ENCODE measurements around the gene FAM170A.

Gene FAM170A, protein sequence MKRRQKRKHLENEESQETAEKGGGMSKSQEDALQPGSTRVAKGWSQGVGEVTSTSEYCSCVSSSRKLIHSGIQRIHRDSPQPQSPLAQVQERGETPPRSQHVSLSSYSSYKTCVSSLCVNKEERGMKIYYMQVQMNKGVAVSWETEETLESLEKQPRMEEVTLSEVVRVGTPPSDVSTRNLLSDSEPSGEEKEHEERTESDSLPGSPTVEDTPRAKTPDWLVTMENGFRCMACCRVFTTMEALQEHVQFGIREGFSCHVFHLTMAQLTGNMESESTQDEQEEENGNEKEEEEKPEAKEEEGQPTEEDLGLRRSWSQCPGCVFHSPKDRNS

DNA sequence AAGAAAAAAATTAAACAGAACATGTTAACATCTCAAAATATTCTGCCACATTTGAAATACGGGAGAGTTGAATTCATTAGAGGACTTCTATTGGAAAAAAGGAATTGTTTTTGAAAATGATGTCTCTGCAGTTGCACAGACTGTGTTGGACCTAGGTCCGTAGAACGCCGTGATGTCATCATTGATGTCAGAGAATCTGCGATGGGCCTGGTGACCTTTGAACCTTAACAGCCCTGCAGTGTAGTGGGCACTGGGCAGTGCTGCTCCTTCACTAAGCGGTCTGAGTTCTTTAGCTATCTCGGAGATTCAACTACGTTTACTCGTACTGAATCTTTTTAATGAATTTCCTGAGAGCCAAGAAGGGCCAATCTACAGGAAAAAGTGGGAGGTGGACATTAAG, at the start of gene FAM170A:
Gene FAM170A (plus strand): TSS at position 220 of the 400 bp plus-strand sequence. CDS start 211 bp downstream, outside the sequence.
- no peak for DNase-seq (ENCODE audit: low spot score)

DNA sequence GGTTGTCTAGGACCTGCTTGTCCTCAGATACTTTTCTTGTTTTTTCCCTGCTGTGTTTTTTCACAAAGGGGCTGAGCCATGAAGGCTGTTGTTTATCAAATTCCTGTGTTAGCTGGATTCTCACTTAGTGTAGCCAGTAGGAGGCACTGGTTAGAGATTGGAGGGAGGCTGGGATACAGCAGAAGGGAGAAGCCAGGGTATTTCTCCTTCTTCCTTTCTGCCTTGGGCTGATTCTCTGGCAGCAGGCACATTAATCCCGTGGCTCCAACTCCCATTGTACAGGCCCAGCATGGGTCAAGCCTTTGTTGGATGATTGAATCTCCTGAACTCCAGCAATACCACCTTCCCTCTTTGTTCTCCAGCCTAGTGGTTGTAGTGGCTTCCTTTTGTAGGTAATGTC, 46.4 kb upstream of the FAM170A start:
- no peak for DNase-seq (ENCODE audit: low spot score)

DNA sequence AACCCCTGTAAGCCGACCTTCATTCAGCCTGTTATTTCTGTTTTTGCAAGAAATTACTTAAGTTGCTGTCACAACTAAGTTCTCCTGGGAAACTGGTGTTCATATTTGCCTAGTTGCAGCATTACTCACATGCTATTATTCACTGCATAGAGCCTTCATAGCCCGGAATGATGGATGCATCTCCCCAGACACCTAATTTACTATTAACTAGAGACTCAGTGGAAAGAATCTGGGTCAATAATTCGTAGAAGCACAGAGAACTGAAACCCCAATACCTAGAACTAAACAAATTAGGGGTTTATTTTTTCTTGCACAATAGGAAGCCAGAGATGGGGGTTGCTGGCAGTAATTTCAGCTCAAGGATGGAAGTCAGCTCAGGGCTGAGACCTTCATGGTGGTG, 45.7 kb upstream of the FAM170A start:
- DNase-seq (ENCODE audit: low spot score), result peak; percentile 44

DNA sequence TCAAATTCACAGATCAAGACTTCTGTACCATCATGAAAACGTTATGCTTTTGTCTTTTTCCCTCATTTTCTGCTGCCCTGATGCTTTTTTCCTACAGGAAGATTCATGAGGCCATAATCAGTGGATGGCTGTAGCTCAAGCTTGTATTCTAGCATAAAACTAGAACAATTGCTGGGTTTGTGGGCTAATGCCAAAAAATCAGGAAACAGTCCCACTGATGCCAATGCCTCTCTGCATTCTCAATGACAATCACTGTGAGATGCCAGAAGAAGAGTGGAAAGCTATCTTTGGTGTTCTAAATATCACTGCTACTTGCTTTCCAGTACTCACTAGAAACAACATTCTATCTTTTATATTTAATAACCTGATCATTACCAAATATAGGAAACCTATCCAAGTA, 33.3 kb upstream of the FAM170A start:
- no peak for DNase-seq (ENCODE audit: low spot score)

- DNase-seq (ENCODE audit: low spot score), result no peak
These were observed 31.5 kb upstream of the FAM170A start for GRCh38 chr5:119597728-119598298.

DNA sequence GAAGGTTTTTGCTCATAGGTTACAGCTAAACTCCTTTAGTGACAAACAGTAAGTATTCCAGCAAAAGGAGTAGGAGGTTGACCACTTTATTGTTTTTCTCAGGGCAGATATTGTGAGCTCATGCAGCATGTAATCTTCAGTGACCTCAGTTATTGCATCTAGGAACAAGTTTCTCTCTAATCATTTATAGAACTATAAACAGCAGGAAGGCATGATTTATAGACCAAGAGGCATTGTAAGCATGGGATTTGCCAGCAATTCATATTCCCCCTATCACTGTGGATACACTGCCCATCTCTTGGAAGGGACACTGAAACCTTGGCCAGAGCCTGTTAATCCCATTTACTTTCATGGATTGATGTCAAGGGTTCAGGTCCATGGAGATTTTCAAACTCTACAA, 15.4 kb upstream of the FAM170A start:
- DNase-seq (ENCODE audit: low spot score), result no peak

GRCh38 chr5:119614838-119615237, 14.5 kb upstream of the FAM170A start:
- DNase-seq (ENCODE audit: low spot score), result no peak

GRCh38 chr5:119626086-119626485, 3.3 kb upstream of the FAM170A start:
- DNase-seq (ENCODE audit: low spot score), result no peak

- no peak for DNase-seq (ENCODE audit: low spot score)
These were observed 1.5 kb downstream of the FAM170A start for GRCh38 chr5:119630752-119631440.

GRCh38 chr5:119631660-119632059, 2.3 kb downstream of the FAM170A start:
- no peak for DNase-seq (ENCODE audit: low spot score)

GRCh38 chr5:119651486-119651885, 22.1 kb downstream of the FAM170A start:
- DNase-seq (ENCODE audit: low spot score), result no peak

DNA sequence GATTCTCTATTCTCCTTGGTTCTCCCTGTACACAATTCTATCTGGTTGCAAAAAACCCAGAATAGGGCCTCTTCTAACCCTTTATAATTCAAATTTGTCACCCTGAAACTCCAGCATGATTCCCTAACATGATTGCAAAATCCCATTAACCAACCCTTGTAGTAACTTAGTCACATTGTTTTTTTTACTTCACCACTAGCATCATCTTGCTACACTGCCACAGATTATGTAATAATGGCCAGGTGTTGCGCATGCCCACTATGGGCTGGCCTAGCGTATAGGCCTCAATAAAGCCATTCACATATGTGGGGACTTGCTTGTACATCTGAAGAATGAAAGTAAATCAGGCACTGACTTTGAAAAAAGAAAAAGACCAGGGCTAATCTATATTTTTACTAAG, 25.7 kb downstream of the FAM170A start:
- no peak for DNase-seq (ENCODE audit: low spot score)

DNA sequence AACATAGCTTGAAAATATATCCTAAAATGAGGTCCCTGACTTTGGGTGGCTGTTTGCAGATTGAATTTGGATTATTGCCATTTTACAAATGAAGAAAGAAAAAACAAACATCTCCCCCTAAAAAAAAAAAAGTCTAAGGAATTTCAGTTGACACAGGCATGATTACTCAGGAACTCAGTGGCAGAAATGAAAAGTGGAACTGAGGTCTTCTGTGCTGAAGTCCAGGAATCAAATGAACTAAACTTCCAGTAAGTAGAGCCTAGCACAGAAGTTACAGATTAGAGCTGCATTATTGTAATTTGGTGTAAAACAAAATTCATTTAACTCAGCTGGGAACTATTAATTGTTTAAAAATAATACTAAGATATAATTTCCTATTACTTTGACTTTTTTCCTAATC, 26.7 kb downstream of the FAM170A start:
- DNase-seq (ENCODE audit: low spot score), result no peak

DNA sequence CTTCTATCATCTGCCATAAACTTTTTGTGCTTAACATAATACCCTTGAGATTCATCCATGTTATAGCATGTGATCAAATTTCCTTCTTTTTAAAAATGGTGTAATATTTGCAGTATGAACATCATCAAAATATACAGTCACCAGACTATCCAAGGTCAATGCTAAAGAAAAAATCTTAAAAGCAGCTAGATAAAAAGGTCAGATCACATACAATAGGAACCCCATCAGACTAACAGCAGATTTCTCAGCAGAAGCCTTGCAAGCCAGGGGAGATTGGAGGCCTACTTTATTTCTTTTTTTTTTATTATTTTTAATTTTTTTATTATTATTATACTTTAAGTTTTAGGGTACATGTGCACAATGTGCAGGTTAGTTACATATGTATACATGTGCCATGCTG, 37.2 kb downstream of the FAM170A start:
- DNase-seq (ENCODE audit: low spot score), result no peak

DNA sequence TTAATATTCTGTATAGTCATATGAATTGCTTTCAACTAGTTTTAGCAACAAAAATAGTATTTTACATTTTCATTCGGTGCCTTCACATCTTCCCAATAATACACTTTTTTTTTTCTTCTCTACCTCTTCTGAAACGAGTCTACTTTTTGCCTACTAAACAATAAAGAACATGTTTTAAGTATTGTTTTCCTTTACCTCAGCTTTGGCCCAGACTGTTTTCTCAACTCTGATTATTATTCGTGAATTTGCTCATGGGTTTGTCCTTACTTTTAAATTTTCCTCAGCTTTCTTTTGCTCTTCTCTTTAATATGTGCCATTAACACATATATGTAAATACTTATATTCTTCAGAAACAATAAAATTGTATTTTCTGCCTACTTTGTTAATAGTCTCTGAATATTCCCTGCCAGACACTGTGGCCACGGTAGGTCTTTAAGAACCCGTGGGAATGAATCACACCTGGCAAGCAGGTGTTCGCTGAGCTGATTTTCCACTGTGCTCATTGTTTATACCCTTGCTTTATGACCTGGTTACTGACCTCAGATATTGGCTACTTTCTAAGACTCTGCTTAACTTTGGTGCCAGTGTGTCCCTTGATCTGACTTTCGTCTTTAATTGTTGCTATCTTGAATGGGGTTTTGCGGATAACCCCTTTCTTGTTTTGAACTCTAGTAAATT, 49.1 kb downstream of the FAM170A start:
- no peak for DNase-seq (ENCODE audit: low spot score)

- no peak for DNase-seq (ENCODE audit: low spot score)
These were observed 50.7 kb downstream of the FAM170A start for GRCh38 chr5:119680080-119680479.

DNA sequence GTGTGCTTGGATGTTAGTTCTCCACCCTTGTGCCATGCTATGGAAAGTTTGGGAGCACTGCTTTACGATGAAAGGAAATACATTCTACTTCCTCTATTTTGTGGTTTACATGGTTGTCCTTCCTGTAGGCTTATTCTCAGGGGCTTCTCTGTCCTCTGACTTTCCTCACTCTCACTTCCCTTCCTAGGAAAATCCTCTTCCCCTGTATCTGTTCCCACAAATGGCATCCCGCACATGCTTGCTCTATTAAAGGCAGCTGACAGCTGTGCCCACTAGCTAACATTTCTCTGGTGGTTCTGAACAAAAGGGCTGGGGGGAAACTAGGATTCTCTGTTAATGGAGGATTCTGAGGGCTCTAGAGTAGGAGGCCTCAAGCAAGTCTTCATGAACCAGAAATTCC, 52.4 kb downstream of the FAM170A start:
- DNase-seq (ENCODE audit: low spot score), result no peak

DNA sequence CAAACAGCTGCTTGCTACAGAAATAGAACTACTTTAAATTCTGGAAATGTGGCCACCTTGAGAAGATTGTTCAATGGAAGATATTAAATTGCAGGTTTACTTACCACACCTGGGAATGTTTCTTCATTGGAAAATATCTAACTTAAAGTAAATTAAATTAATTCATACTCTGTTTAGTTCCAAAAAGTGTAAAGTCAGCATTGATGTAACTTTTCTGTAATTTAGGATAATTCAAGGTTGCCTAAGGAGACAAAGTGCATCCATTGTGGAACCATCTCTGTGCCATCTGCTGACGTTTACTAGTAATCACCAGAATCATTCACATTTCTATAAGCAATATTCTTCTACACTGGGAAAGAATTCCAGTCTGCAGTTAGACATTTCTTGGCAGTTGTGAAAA, 53.0 kb downstream of the FAM170A start:
- no peak for DNase-seq (ENCODE audit: low spot score)
